NCI-H1092 treated with DMSO at 0.1 percent for 48 hours (cell line): Measurements from ENCODE around the gene PLA1A.
A peak's percentile ranks its signal among the peaks of the same experiment; 100 is the strongest.
"Not testable (repeated sequence)": the region's sequence is repeated elsewhere in the genome, so short reads cannot be mapped to it uniquely, and the experiment has no call there.

Experiments
- DNase-seq: peaks from one replicate; lab custom pipeline; 2025; lab: John Stamatoyannopoulos, UW

PLA1A gene

GRCh38 chr3:119663885-119664284 lies 66.2 kb downstream of the PLA1A start:
- DNase-seq: no peak

- no peak for DNase-seq
These were observed 66.7 kb downstream of the PLA1A start for GRCh38 chr3:119664370-119664769.

- DNase-seq: no peak
These were observed 67.2 kb downstream of the PLA1A start for GRCh38 chr3:119664850-119665379.

GRCh38 chr3:119665954-119666559 lies 68.4 kb downstream of the PLA1A start:
- DNase-seq: no peak

GRCh38 chr3:119669906-119670570 lies 72.4 kb downstream of the PLA1A start:
- DNase-seq: no peak

- no peak for DNase-seq
These were observed 75.1 kb downstream of the PLA1A start for GRCh38 chr3:119672776-119673175.

GRCh38 chr3:119673875-119674274 lies 76.2 kb downstream of the PLA1A start:
- DNase-seq: no peak

GRCh38 chr3:119675188-119675874 lies 77.6 kb downstream of the PLA1A start:
- DNase-seq: no peak

GRCh38 chr3:119676020-119676419 lies 78.3 kb downstream of the PLA1A start:
- no peak for DNase-seq

- peak; percentile 97 for DNase-seq
These were observed 79.3 kb downstream of the PLA1A start, which contains the start of gene COX17 for GRCh38 chr3:119676771-119677640. Gene COX17 (minus strand): TSS chr3:119677406. CDS start chr3:119677310, 96 bp downstream.

- no peak for DNase-seq
These were observed 79.9 kb downstream of the PLA1A start for GRCh38 chr3:119677641-119677934.

GRCh38 chr3:119678209-119678608 lies 80.5 kb downstream of the PLA1A start:
- DNase-seq: not testable (repeated sequence)
